Small intestine (tissue), 4 donors: ENCODE data around the gene ZNF142. TPM values are rescaled to one million over a fixed set of nuclear protein-coding genes. Genes with fewer than 3 reads are reported as not detected.

Source experiments
- polyA plus RNA-seq, 4 donors: library from polyadenylated mRNA; stranded (reverse) in 3 of 4; unstranded in 1 of 4; fragments of 200-250 nt in 3 of 4; fragments of 120-200 nt in 1 of 4; gene quantifications; one replicate each; pipeline versions ENCODE4 v1.2.1 to v1.2.3, GENCODE V29; 2013
- donor health status: healthy with polysubstance abuse.
- donor health status: Bipolar disorder and iron deficiency.
- donor health status: healthy.

Gene ZNF142
- polyA plus RNA-seq, 4 donors: 3.0 to 12.6 (median 5.1) TPM

Other genes starting within 250 kb of the ZNF142 start
- 100 to 1,000 TPM; 247 to 678 (median 313) TPM for gene VIL1, start 240.5 kb downstream of the ZNF142 start, polyA plus RNA-seq
- 10 to 100 TPM in 1 of 4 donors, 1 to 10 TPM in 3; 2.0 to 10.5 (median 2.3) TPM for gene USP37, start 91.3 kb downstream of the ZNF142 start, polyA plus RNA-seq
- gene CNOT9, start 90.8 kb downstream of the ZNF142 start, polyA plus RNA-seq: 10 to 100 TPM; 11.4 to 36.1 (median 17.6) TPM
- gene PLCD4, start 51.7 kb downstream of the ZNF142 start, polyA plus RNA-seq: 1 to 10 TPM in 2 of 4 donors, under 1 TPM in 1, not detected in 1; 0.97 to 1.4 (median 1.0) TPM
- 10 to 100 TPM; 18.9 to 42.7 (median 28.6) TPM for gene BCS1L, start 60 bp upstream of the ZNF142 start, polyA plus RNA-seq
- gene RNF25, start 12.4 kb upstream of the ZNF142 start, polyA plus RNA-seq: 10 to 100 TPM; 15.1 to 19.8 (median 18.5) TPM
- gene STK36, start 12.5 kb upstream of the ZNF142 start, polyA plus RNA-seq: 10 to 100 TPM in 3 of 4 donors, 1 to 10 TPM in 1; 9.7 to 38.9 (median 14.9) TPM
- 10 to 100 TPM in 3 of 4 donors, 1 to 10 TPM in 1; 8.6 to 25.7 (median 12.5) TPM for gene TTLL4, start 51.2 kb upstream of the ZNF142 start, polyA plus RNA-seq
- 100 to 1,000 TPM in 2 of 4 donors, 10 to 100 TPM in 2; 46.7 to 125 (median 98.6) TPM for gene CYP27A1, start 122.5 kb upstream of the ZNF142 start, polyA plus RNA-seq
- gene PRKAG3, start 172.2 kb upstream of the ZNF142 start, polyA plus RNA-seq: under 1 TPM in 1 of 4 donors, not detected in 3; 0.15 TPM
- 1 to 10 TPM in 1 of 4 donors, under 1 TPM in 1, not detected in 2; 0.06 to 1.8 TPM for gene WNT6, start 200.2 kb upstream of the ZNF142 start, polyA plus RNA-seq
- gene WNT10A, start 221.2 kb upstream of the ZNF142 start, polyA plus RNA-seq: 1 to 10 TPM in 1 of 4 donors, under 1 TPM in 2, not detected in 1; 0.07 to 2.4 (median 0.37) TPM